Adipocyte (in vitro differentiated cells): ENCODE results near the gene LELP1.

ENCODE experiments used
- DNase-seq: peaks from one replicate; pipeline ENCODE4 v3.0.0-alpha.2; 2015; ENCODE audit warnings: low read depth
- H3K27me3 ChIP-seq: replicated peaks from 2 replicates; pipeline ENCODE4 v1.7.0; 2013; ENCODE audit warnings: mild to moderate bottlenecking, low read length, moderate library complexity; ENCODE audit not compliant: control insufficient read depth, insufficient read depth
- H3K36me3 ChIP-seq: 2 replicates; pipeline ENCODE4 v1.7.0; 2013; ENCODE audit warnings: low read length, mild to moderate bottlenecking, moderate library complexity; ENCODE audit not compliant: control insufficient read depth, insufficient read depth, severe bottlenecking
- H3K4me1 ChIP-seq: 2 replicates; pipeline ENCODE4 v1.7.0; 2013; ENCODE audit warnings: mild to moderate bottlenecking, low read length, moderate library complexity; ENCODE audit not compliant: control insufficient read depth, insufficient read depth
- H3K4me3 ChIP-seq: 2 replicates; pipeline ENCODE4 v1.7.0; 2013; ENCODE audit warnings: mild to moderate bottlenecking, low read length, moderate library complexity
- H3K9ac ChIP-seq: 2 replicates; pipeline ENCODE4 v1.7.0; 2013; ENCODE audit warnings: mild to moderate bottlenecking, low read length, moderate library complexity
- H3K9me3 ChIP-seq: 2 replicates; pipeline ENCODE4 v1.7.0; 2013; ENCODE audit warnings: mild to moderate bottlenecking, low read length, moderate library complexity; ENCODE audit not compliant: control insufficient read depth

Gene LELP1

DNA sequence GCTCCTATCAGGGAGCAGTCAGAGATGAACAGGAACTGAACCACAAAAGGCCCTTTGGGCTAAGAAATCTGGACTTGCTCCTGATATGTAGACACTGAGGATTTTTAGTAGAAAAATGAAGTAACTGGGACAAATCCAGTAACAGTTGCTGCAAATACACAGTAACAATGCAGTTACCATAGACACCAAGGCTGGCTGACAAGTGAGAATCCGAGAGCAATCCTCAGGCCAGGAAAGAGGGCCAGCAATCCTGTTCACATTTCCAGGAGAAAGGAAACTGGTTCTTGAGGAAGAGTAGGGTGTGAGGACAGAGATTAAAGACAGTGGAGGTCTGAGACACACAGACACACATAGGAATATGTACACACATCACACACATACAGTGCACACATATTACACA is 46.9 kb downstream of the LELP1 start:
- Histone ChIP-seq H3K9ac (no peak overlapping the region), H3K9me3 (no peaks in the 10 kb centered on the region), H3K36me3 (no peaks in the 10 kb centered on the region), H3K27me3 (peaks cover 38% of the 10 kb centered on the region), H3K4me1 (no peaks in the 10 kb centered on the region), H3K4me3 (no peak overlapping the region)
- DNase-seq = no peak

DNA sequence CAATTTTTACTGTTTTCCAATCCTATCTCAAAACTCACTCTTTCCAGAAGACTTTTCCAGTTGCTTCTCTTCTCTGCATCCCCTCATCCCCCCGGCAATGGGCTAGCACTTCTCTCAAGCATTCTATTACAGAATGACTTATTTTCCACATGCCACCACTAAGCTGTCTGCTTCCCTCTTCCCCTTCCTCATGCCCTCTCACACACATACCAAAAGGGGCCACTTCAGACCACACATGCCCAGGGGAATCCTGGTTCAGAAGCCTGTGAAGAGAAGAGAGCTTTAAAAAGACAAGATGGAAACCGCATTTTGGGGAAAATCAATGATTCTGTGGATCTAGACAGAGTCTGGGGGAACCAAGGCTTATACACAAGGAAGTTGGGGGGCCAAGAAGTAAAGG is 47.9 kb downstream of the LELP1 start:
- H3K4me1 ChIP-seq = no peaks in the 10 kb centered on the region
- H3K27me3 ChIP-seq = peaks cover 39% of the 10 kb centered on the region
- no peaks in the 10 kb centered on the region for H3K9me3 ChIP-seq
- no peak overlapping the region for H3K4me3 ChIP-seq
- H3K9ac ChIP-seq = no peak overlapping the region
- DNase-seq = no peak
- no peaks in the 10 kb centered on the region for H3K36me3 ChIP-seq

GRCh38 chr1:153251562-153251961 is 48.3 kb downstream of the LELP1 start:
- H3K36me3 ChIP-seq = no peaks in the 10 kb centered on the region
- no peak overlapping the region for H3K9ac ChIP-seq
- H3K4me3 ChIP-seq = no peak overlapping the region
- no peak for DNase-seq
- H3K9me3 ChIP-seq = no peaks in the 10 kb centered on the region
- no peaks in the 10 kb centered on the region for H3K4me1 ChIP-seq
- peaks cover 35% of the 10 kb centered on the region for H3K27me3 ChIP-seq

DNA sequence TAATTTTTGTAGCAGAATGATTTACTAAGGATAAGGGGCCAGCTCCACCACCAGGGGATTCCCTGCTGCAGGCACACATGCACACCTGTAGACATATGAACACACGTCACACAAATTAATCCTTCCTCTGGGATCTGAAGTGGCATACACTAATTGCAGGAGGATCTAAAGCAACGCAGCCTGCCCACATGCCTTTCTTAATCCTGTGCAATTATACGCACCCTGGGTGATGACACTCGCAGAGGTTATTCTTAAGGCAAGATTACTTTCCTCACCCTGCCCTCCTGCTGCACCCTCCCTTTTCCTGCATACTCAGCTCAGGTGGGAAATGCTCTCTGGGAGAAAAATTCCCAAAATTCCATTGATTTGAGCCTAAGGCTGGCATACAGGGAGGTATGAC is 48.8 kb downstream of the LELP1 start:
- peaks cover 32% of the 10 kb centered on the region for H3K27me3 ChIP-seq
- no peaks in the 10 kb centered on the region for H3K4me1 ChIP-seq
- no peak overlapping the region for H3K4me3 ChIP-seq
- H3K9me3 ChIP-seq = no peaks in the 10 kb centered on the region
- no peaks in the 10 kb centered on the region for H3K36me3 ChIP-seq
- DNase-seq = no peak
- no peak overlapping the region for H3K9ac ChIP-seq

DNA sequence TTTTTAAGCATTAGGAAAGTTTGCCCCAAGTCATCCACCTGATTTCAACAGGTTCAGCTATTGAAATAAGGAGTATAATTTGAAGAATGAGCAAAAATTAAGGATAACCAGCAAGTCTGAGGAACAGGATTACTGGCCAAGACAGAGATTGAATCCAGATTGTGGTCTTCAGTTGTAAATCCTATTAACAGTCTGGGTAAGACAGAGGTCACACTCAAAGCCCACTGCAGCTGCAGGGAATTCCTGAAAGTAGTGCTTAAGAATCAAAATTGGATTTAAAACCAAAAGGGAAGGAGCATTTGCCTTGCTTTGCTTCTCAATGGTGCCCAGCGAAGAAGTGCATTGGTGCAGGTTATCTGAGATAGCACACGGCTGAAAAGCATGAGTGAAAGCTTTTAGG is 49.8 kb downstream of the LELP1 start:
- Histone ChIP-seq H3K9me3 (no peaks in the 10 kb centered on the region), H3K4me1 (no peaks in the 10 kb centered on the region), H3K4me3 (no peak overlapping the region)

GRCh38 chr1:153253693-153254092 is 50.5 kb downstream of the LELP1 start:
- Histone ChIP-seq H3K9ac (no peak overlapping the region), H3K4me1 (no peaks in the 10 kb centered on the region), H3K4me3 (no peak overlapping the region), H3K36me3 (no peaks in the 10 kb centered on the region), H3K27me3 (peaks cover 15% of the 10 kb centered on the region), H3K9me3 (no peaks in the 10 kb centered on the region)
- DNase-seq = no peak

More for the DNA sequence above, 49.8 kb downstream of the LELP1 start:
- Histone ChIP-seq H3K9ac (no peak overlapping the region), H3K27me3 (peaks cover 21% of the 10 kb centered on the region), H3K36me3 (no peaks in the 10 kb centered on the region)
- DNase-seq = no peak
